Transverse colon (tissue), 3 donors: ENCODE results near the gene IL21.

Experiments
- CTCF ChIP-seq, 5 experiments: fragments of 200-600 bp in 3 of 5; fragments of 450-650 bp in 2 of 5; sonication (generic) in 3 of 5; IDR thresholded peaks; 1 replicate in 2 of 5; 2 replicates in 3 of 5; pipeline ENCODE4 v1.5.1; 2016 to 2017; ENCODE audit warnings: antibody characterized with exemption in 5 of 5, inconsistent platforms in 3 of 5, mild to moderate bottlenecking in 2 of 5, moderate library complexity in 1 of 5
- POLR2A ChIP-seq: fragments of 450-650 bp; IDR thresholded peaks from one replicate; pipeline ENCODE4 v1.6.1; 2016; ENCODE audit warnings: antibody characterized with exemption, mild to moderate bottlenecking, moderate library complexity

- no peak for TF ChIP-seq POLR2A
- no peak for TF ChIP-seq CTCF (IDR thresholded peaks at IDR 0.05)
Measured at GRCh38 chr4:122591196-122591595, 29.7 kb downstream of the IL21 start.
